ENCODE measurements around the gene EP400.

EP400 gene

DNA sequence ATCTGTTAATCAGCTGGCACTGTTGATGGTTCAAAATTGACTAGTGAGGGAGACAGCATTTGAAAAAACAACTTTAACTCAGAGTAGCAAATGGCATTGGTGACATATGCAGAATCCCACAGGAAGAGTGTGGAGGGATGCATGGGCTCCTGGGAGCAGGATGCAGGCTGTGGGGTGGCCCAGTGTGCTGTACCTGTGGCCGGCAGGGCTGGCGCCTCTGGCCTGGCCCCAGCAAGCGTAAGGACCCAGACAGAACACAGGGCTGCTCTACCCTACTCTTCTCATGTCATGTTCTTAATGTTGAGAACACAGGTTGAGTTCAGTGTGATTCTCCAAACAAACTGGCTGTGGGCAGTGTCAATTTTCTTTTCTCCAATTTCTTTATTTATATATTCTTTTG is 160.9 kb downstream of the EP400 start:
- CTCF ChIA-PET, result no interaction called here
- TF ChIP-seq, protein P1, sequence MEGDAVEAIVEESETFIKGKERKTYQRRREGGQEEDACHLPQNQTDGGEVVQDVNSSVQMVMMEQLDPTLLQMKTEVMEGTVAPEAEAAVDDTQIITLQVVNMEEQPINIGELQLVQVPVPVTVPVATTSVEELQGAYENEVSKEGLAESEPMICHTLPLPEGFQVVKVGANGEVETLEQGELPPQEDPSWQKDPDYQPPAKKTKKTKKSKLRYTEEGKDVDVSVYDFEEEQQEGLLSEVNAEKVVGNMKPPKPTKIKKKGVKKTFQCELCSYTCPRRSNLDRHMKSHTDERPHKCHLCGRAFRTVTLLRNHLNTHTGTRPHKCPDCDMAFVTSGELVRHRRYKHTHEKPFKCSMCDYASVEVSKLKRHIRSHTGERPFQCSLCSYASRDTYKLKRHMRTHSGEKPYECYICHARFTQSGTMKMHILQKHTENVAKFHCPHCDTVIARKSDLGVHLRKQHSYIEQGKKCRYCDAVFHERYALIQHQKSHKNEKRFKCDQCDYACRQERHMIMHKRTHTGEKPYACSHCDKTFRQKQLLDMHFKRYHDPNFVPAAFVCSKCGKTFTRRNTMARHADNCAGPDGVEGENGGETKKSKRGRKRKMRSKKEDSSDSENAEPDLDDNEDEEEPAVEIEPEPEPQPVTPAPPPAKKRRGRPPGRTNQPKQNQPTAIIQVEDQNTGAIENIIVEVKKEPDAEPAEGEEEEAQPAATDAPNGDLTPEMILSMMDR (conservative IDR thresholded peaks at IDR 0.05; ENCODE audit: low read depth), result no peak
- POLR2A ChIA-PET (ENCODE audit: low non-redundant PET), result no interaction called here
- DNase-seq (ENCODE audit: low spot score), result no peak
- H3K27ac ChIP-seq, result no peak overlapping the region

DNA sequence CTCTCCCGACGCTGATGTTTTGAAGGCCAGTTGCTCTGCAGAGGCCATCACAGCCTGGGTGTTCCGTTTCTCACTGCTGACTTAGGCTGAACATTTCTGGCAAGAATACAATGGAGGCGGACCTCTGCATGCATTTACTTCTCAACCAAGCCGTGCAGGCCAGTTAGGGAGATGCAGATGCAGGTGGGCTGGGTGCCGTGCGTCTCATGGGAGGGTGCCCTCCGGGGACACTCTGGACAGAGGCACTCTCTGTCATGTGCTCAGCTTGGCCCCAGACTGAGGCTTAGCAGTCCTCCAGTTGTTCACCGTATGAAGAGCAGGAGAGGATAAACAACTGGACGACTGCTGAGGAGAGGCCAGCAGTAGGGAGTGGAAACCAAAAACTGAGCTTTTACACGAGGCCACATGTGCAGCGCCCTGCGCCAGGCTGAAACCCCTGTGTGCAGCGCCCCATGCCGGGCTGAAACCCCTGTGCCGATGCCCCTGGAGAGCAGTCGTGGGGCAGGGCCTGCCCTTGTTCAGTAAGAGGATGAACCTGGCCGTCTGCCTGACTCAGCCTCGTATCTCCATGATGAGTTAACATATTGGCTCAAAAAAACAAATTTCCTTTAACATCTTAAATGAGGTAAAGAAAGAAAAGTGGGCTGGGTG is 162.0 kb downstream of the EP400 start:
- ChIA-PET CTCF (no interaction called here), POLR2A (ENCODE audit: low non-redundant PET) (no interaction called here)
- DNase-seq (ENCODE audit: low spot score), result no peak
- H3K27ac ChIP-seq, result no peak overlapping the region
- TF ChIP-seq, protein P1 (conservative IDR thresholded peaks at IDR 0.05; ENCODE audit: low read depth), result no peak

DNA sequence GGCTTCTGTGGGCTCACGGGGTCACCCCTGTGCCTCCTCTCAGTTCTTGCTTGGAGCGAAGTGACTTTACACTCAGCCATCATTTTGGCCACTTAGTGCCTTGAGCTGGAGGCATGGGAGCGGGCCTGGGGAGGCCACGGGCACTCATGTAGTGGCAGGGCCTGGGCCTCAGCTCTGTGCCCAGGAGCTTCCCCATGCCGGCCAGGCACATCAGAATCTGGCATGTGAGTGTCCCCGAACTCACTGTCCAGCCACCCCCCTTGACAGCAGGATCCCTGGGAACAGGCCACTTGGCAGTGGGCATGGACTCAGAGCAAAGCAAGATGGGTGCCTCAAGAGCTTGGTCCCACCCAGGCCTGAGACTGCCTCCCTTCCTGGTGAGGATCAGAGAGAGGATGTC is 164.9 kb downstream of the EP400 start:
- POLR2A ChIA-PET (ENCODE audit: low non-redundant PET), result no interaction called here
- DNase-seq (ENCODE audit: low spot score), result no peak
- 0 out of 2 replicates have a peak overlapping the region, but pooled peaks have one; percentile 17 for H3K27ac ChIP-seq
- CTCF ChIA-PET, result no interaction called here
- TF ChIP-seq, protein P1 (conservative IDR thresholded peaks at IDR 0.05; ENCODE audit: low read depth), result no peak

GRCh38 chr12:132115500-132115899 is 165.8 kb downstream of the EP400 start:
- ChIA-PET CTCF (interaction anchor here (0.6 kb wide), 1 partner anchor 554 kb away, joined by 3 read pairs; no protein-coding TSS in a partner anchor), POLR2A (ENCODE audit: low non-redundant PET) (no interaction called here)
- H3K27ac ChIP-seq, result no peak overlapping the region
- TF ChIP-seq, protein P1 (conservative IDR thresholded peaks at IDR 0.05; ENCODE audit: low read depth), result no peak
- DNase-seq (ENCODE audit: low spot score), result no peak

- DNase-seq (ENCODE audit: low spot score), result no peak
- ChIA-PET CTCF (no interaction called here), POLR2A (ENCODE audit: low non-redundant PET) (no interaction called here)
- H3K27ac ChIP-seq, result no peak overlapping the region
- TF ChIP-seq, protein P1 (conservative IDR thresholded peaks at IDR 0.05; ENCODE audit: low read depth), result no peak
These were observed 167.2 kb downstream of the EP400 start for GRCh38 chr12:132116709-132117557.

GRCh38 chr12:132117558-132117875 is 167.8 kb downstream of the EP400 start:
- TF ChIP-seq, protein P1 (conservative IDR thresholded peaks at IDR 0.05; ENCODE audit: low read depth), result no peak
- H3K27ac ChIP-seq, result no peak overlapping the region
- peak; percentile 14 for DNase-seq (ENCODE audit: low spot score)
- POLR2A ChIA-PET (ENCODE audit: low non-redundant PET), result no interaction called here
- CTCF ChIA-PET, result no interaction called here

All from RWPE1 (cell line).